Breast epithelium (tissue), 3 donors: ENCODE results near the gene FOXL2.
"Not testable (repeated sequence)": the region's sequence is repeated elsewhere in the genome, so short reads cannot be mapped to it uniquely, and the experiment has no call there.

ENCODE experiments used
- POLR2A ChIP-seq: fragments of 450-650 bp; IDR thresholded peaks from one replicate; pipeline ENCODE4 v1.6.1; 2016; ENCODE audit warnings: antibody characterized with exemption, mild to moderate bottlenecking, moderate library complexity
- TF ChIP-seq, protein P1 (sequence below), 3 donors: fragments of 450-650 bp; IDR thresholded peaks; one replicate each; pipeline ENCODE4 v1.5.1; 2016 to 2017; ENCODE audit warnings: antibody characterized with exemption in 3 of 3, mild to moderate bottlenecking in 3 of 3, moderate library complexity in 3 of 3

DNA sequence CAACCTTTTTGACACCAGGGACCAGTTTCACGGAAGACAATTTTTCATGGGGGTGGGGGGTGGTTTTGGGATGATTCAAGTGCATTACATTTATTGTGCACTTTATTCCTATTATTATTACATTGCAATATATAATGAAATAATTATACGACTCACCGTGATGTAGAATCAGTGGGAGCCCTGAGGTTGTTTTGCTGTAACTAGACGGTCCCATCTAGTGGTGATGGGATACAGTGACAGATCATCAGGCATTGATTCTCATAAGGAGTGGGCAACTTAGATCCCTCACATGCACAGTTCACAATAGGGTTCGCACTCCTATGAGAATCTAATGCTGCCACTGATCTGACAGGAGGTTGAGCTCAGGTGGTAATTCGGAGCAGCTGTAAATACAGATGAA, 24.5 kb downstream of the FOXL2 start:
- TF ChIP-seq, protein P1, sequence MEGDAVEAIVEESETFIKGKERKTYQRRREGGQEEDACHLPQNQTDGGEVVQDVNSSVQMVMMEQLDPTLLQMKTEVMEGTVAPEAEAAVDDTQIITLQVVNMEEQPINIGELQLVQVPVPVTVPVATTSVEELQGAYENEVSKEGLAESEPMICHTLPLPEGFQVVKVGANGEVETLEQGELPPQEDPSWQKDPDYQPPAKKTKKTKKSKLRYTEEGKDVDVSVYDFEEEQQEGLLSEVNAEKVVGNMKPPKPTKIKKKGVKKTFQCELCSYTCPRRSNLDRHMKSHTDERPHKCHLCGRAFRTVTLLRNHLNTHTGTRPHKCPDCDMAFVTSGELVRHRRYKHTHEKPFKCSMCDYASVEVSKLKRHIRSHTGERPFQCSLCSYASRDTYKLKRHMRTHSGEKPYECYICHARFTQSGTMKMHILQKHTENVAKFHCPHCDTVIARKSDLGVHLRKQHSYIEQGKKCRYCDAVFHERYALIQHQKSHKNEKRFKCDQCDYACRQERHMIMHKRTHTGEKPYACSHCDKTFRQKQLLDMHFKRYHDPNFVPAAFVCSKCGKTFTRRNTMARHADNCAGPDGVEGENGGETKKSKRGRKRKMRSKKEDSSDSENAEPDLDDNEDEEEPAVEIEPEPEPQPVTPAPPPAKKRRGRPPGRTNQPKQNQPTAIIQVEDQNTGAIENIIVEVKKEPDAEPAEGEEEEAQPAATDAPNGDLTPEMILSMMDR (IDR thresholded peaks at IDR 0.05), result not testable (repeated sequence)
- not testable (repeated sequence) for TF ChIP-seq POLR2A
